HFFc6 (cell line): Measurements from ENCODE around the gene ALK. TPM values are rescaled to one million over a fixed set of nuclear protein-coding genes. Genes with fewer than 3 reads are reported as not detected.

Source experiments
- DNase-seq: peaks from one replicate; pipeline ENCODE4 v3.0.0-alpha.2; 2018
- H3K27ac Mint-ChIP-seq: 2 replicates; pipeline ENCODE4 v1.8.0; 2020; ENCODE audit warnings: mild to moderate bottlenecking, mixed read lengths
- H3K27me3 Mint-ChIP-seq: 2 replicates; pipeline ENCODE4 v1.8.0; 2021; ENCODE audit warnings: mild to moderate bottlenecking, moderate library complexity, mixed read lengths; ENCODE audit not compliant: insufficient read depth
- H3K36me3 Mint-ChIP-seq: 2 replicates; pipeline ENCODE4 v1.8.0; 2021; ENCODE audit warnings: low read depth, mixed read lengths
- H3K4me1 Mint-ChIP-seq: 2 replicates; pipeline ENCODE4 v1.8.0; 2020; ENCODE audit warnings: low read depth, mixed read lengths
- H3K4me3 Mint-ChIP-seq: 2 replicates; pipeline ENCODE4 v1.8.0; 2020; ENCODE audit warnings: mild to moderate bottlenecking, moderate library complexity, mixed read lengths
- H3K9me3 Mint-ChIP-seq: 2 replicates; pipeline ENCODE4 v1.8.0; 2020; ENCODE audit warnings: mild to moderate bottlenecking, mixed read lengths
- CTCF ChIP-seq: fragments of 200-600 bp; sonication (generic); IDR thresholded peaks from 2 replicates; pipeline ENCODE4 v1.5.0; 2021; ENCODE audit warnings: antibody characterized with exemption, mild to moderate bottlenecking
- total RNA-seq, 6 experiments: library from RNA; stranded (reverse); fragmentation: NEBNext Ultra II Directional; extraction: Animal tissue kit (Norgen Biotek cat#: 25700); gene quantifications; 2 replicates in 1 of 6; 3 replicates in 5 of 6; pipeline ENCODE4 v1.2.3, GENCODE V29; 2021

Gene ALK
- total RNA-seq, 6 experiments from 2014 or later, result not detected

DNA sequence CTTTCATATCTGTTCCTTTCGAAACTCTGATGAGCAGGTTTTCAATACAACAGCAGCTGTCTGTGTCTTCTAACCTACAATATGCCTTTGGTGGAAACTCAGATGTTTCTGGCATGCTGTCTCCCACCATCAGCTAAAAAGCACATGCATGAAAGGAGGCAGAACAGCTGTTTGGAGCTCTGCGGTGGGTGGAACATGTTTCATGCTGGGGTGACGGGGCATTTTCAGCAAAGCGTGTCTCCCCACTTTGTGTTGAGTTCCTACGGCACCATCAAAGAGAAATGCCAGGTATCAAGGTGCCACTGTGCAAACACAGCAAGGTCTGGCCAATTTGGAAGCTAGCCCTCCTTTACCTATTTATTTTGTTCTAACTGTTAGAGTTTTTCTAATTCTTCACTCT, 516.1 kb downstream of the ALK start:
- Mint-ChIP-seq H3K27ac (no peak overlapping the region), H3K36me3 (no peaks in the 10 kb centered on the region), H3K27me3 (peaks cover 12% of the 10 kb centered on the region), H3K9me3 (no peaks in the 10 kb centered on the region), H3K4me1 (no peaks in the 10 kb centered on the region), H3K4me3 (no peak overlapping the region; the same call in 1 of the 2 replicates)
- no peak for DNase-seq
- no peak for TF ChIP-seq CTCF

GRCh38 chr2:29401994-29402393, 519.4 kb downstream of the ALK start:
- H3K27me3 Mint-ChIP-seq, result peaks cover 5% of the 10 kb centered on the region
- H3K9me3 Mint-ChIP-seq, result no peaks in the 10 kb centered on the region

GRCh38 chr2:29400930-29401653, 520.3 kb downstream of the ALK start:
- DNase-seq, result no peak
- H3K4me1 Mint-ChIP-seq, result no peaks in the 10 kb centered on the region
- TF ChIP-seq CTCF, result no peak
- peaks cover 9% of the 10 kb centered on the region for H3K27me3 Mint-ChIP-seq
- H3K9me3 Mint-ChIP-seq, result no peaks in the 10 kb centered on the region
- H3K27ac Mint-ChIP-seq, result no peak overlapping the region
- no peaks in the 10 kb centered on the region for H3K36me3 Mint-ChIP-seq
- no peak overlapping the region for H3K4me3 Mint-ChIP-seq

More at GRCh38 chr2:29401994-29402393, 519.4 kb downstream of the ALK start:
- Mint-ChIP-seq H3K4me3 (no peak overlapping the region), H3K36me3 (no peaks in the 10 kb centered on the region), H3K4me1 (no peaks in the 10 kb centered on the region), H3K27ac (no peak overlapping the region)
- no peak for DNase-seq
- TF ChIP-seq CTCF, result no peak

DNA sequence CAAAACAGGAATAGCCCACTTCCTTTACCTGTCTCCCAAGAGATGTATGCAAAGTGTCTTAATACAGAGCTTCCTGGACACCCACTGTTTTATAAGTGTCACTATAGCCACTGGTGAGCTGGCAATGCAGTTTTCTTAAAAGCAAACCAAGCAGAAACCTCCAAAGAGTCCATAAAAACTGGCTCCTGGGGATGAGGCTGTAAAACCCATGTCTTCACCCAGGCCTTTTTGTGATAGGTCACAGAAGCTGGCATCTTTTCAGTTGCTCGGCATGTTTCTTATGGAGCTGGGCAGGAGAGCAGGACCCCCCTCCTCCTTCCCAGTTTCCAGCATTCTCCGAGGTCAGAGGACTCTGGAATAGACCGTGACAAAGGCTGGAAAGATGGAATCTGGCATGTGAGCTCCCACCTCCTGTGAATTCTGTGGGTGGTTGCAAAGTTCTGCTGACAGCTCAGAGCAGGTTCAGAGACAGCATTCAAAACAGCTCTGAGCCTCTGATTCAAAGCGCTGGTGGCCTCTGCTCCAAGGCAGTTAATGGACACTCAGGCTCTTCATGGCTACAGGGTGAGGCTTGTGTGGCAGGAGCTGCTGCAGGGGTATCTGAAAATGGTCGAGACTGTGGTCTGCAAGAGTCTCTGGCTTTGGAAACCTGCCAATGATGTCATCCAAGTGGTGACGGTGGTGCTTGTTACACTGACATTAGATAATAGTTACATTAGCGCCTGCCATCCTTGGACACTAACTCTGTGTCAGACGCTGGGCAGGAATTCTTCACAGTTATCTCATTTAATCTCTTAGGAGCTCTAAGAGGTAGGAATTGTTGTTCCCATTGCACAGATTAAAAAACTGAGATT, 522.8 kb downstream of the ALK start:
- Mint-ChIP-seq H3K4me1 (no peaks in the 10 kb centered on the region), H3K4me3 (no peak overlapping the region), H3K27ac (no peak overlapping the region), H3K36me3 (no peaks in the 10 kb centered on the region), H3K9me3 (no peaks in the 10 kb centered on the region), H3K27me3 (peaks cover 12% of the 10 kb centered on the region)
- DNase-seq, result no peak
- TF ChIP-seq CTCF, result no peak

DNA sequence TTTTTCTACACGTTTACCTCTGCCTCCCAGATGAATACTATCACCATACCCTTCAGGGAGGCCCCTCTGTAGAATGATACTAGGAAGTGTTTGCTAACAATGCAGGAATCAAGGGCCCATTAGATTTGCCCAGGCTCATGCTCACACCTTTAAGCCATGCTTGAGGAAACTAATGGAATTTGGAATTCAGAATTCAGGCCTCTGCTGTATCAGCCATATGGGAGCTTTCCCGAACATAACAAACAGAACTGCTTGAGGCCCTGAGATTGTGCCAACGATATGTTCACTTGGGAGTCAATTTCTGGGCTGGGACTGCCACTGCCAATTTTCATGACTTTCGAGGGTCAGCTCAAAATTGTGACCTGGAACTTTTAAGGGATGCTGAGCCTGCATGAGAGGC, 523.7 kb downstream of the ALK start:
- no peaks in the 10 kb centered on the region for H3K9me3 Mint-ChIP-seq
- H3K36me3 Mint-ChIP-seq, result no peaks in the 10 kb centered on the region
- no peak for TF ChIP-seq CTCF
- peaks cover 12% of the 10 kb centered on the region for H3K27me3 Mint-ChIP-seq
- H3K4me1 Mint-ChIP-seq, result no peaks in the 10 kb centered on the region
- H3K4me3 Mint-ChIP-seq, result no peak overlapping the region
- no peak for DNase-seq
- H3K27ac Mint-ChIP-seq, result no peak overlapping the region
